ENCODE data around the gene YBEY.

Gene YBEY

GRCh38 chr21:46334351-46335140 is 48.4 kb downstream of the YBEY start:
- DNase-seq = no peak

GRCh38 chr21:46336603-46337002 is 50.5 kb downstream of the YBEY start:
- DNase-seq = no peak

- DNase-seq = no peak
Measured at GRCh38 chr21:46340998-46341397, 54.9 kb downstream of the YBEY start.

GRCh38 chr21:46344219-46344915 is 58.2 kb downstream of the YBEY start:
- DNase-seq = no peak

GRCh38 chr21:46345861-46346260 is 59.7 kb downstream of the YBEY start:
- no peak for DNase-seq

GRCh38 chr21:46346296-46347202 is 60.4 kb downstream of the YBEY start:
- DNase-seq = no peak

GRCh38 chr21:46347203-46347550 is 61.0 kb downstream of the YBEY start:
- no peak for DNase-seq

Measured in SHP77 treated with DMSO at 0.1 percent for 48 hours (cell line).